HepG2 (cell line): ENCODE measurements around the gene FOLR2.
"Not testable (repeated sequence)": the region's sequence is repeated elsewhere in the genome, so short reads cannot be mapped to it uniquely, and the experiment has no call there.

Experiments used
- FOXM1 ChIP-seq: sonication (generic); formaldehyde crosslinking; IDR thresholded peaks from 2 replicates; pipeline ENCODE4 v1.5.0; 2020; ENCODE audit warnings: missing genetic modification reagents
- ZNF430 ChIP-seq: sonication (generic); formaldehyde crosslinking; IDR thresholded peaks from 2 replicates; pipeline ENCODE4 v1.9.0; 2021; ENCODE audit warnings: mild to moderate bottlenecking, missing genetic modification reagents
- TF ChIP-seq, protein P1 (sequence below): sonication (generic); formaldehyde crosslinking; IDR thresholded peaks from 2 replicates; pipeline ENCODE4 v1.5.1; 2020; ENCODE audit warnings: mild to moderate bottlenecking, missing genetic modification reagents

DNA sequence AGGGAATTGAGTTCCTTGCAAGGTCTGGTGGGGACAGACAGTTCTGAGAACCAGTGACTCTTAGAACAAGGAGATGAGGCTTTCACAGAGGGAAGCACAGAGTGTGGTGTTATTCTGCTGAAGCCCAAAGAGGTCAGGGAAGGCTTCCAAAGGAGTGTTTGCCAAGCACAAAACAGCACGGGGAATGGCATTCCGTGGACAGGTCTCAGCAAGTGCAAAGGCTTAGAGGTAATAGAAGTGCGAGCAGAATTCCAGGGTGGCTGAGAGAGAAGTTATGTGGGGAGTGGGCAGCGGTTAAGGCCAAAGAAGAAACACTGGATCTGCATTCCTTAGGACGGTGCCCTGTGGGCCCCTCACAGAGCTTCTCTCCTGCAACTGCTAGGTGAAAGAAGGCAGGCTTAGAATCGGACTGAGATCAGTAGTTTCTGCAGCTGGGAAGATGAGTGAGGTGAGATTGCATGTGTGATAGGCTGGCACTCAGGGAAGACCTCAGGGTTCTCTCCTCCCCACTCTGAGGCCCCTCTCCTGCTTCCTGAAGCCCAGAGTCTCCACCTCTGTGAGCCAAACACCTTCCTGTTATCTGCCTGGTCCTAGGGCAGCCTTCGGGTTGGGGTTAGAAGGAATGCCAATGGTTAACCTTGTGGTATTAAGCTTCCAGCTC lies 35.6 kb upstream of the FOLR2 start:
- not testable (repeated sequence) for TF ChIP-seq ZNF430, FOXM1 (CRISPR knock-in tag)
- TF ChIP-seq, protein P1, sequence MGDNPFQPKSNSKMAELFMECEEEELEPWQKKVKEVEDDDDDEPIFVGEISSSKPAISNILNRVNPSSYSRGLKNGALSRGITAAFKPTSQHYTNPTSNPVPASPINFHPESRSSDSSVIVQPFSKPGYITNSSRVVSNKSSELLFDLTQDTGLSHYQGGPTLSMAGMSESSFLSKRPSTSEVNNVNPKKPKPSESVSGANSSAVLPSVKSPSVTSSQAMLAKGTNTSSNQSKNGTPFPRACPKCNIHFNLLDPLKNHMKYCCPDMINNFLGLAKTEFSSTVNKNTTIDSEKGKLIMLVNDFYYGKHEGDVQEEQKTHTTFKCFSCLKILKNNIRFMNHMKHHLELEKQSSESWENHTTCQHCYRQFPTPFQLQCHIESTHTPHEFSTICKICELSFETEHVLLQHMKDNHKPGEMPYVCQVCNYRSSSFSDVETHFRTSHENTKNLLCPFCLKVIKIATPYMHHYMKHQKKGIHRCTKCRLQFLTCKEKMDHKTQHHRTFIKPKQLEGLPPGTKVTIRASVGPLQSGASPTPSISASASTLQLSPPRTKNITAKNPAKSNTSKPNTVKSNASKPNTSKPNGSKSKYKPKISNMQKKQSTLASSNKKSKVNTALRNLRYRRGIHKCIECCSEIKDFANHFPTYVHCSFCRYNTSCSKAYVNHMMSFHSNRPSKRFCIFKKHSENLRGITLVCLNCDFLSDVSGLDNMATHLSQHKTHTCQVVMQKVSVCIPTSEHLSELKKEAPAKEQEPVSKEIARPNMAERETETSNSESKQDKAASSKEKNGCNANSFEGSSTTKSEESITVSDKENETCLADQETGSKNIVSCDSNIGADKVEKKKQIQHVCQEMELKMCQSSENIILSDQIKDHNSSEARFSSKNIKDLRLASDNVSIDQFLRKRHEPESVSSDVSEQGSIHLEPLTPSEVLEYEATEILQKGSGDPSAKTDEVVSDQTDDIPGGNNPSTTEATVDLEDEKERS (CRISPR knock-in tag), result not testable (repeated sequence)
